ENCODE measurements around the gene NHLH2.

Gene NHLH2

GRCh38 chr1:115840605-115841460 is at the start of gene NHLH2:
Gene NHLH2, minus strand, starts transcription at chr1:115841126. Its CDS starts 2,754 bp downstream, at chr1:115838372.
- DNase-seq: peak; percentile 96

GRCh38 chr1:115890580-115890979 is 49.7 kb upstream of the NHLH2 start:
- no peak for DNase-seq

GRCh38 chr1:115888976-115889375 is 48.0 kb upstream of the NHLH2 start:
- no peak for DNase-seq

GRCh38 chr1:115882913-115883902 is 42.3 kb upstream of the NHLH2 start:
- DNase-seq: no peak

GRCh38 chr1:115880981-115881672 is 40.2 kb upstream of the NHLH2 start:
- no peak for DNase-seq

- DNase-seq: no peak
Measured at GRCh38 chr1:115879977-115880376, 39.1 kb upstream of the NHLH2 start.

GRCh38 chr1:115877511-115877910 is 36.6 kb upstream of the NHLH2 start:
- DNase-seq: peak; percentile 87

- no peak for DNase-seq
Measured at GRCh38 chr1:115874904-115875303, 34.0 kb upstream of the NHLH2 start.

- no peak for DNase-seq
Measured at GRCh38 chr1:115874497-115874896, 33.6 kb upstream of the NHLH2 start.

GRCh38 chr1:115873184-115873583 is 32.3 kb upstream of the NHLH2 start:
- DNase-seq: no peak

GRCh38 chr1:115869064-115869463 is 28.1 kb upstream of the NHLH2 start:
- DNase-seq: no peak

- DNase-seq: no peak
Measured at GRCh38 chr1:115867216-115867615, 26.3 kb upstream of the NHLH2 start.

GRCh38 chr1:115865704-115866380 is 24.9 kb upstream of the NHLH2 start:
- no peak for DNase-seq

GRCh38 chr1:115862403-115862802 is 21.5 kb upstream of the NHLH2 start:
- DNase-seq: no peak

GRCh38 chr1:115854005-115854404 is 13.1 kb upstream of the NHLH2 start:
- DNase-seq: no peak

- DNase-seq: no peak
Measured at GRCh38 chr1:115850937-115851336, 10.0 kb upstream of the NHLH2 start.

GRCh38 chr1:115847787-115848186 is 6.9 kb upstream of the NHLH2 start:
- DNase-seq: no peak

- peak; percentile 60 for DNase-seq
Measured at GRCh38 chr1:115842948-115843347, 2.0 kb upstream of the NHLH2 start.

- peak; percentile 64 for DNase-seq
Measured at GRCh38 chr1:115839679-115840237, 1.2 kb downstream of the NHLH2 start.

- DNase-seq: peak; percentile 79
Measured at GRCh38 chr1:115839029-115839678, 1.8 kb downstream of the NHLH2 start.

- no peak for DNase-seq
Measured at GRCh38 chr1:115838431-115839028, 2.4 kb downstream of the NHLH2 start.
